Heart right ventricle (tissue), 16 donors: ENCODE measurements around the gene CC2D1B. TPM values are rescaled to one million over a fixed set of nuclear protein-coding genes. Genes with fewer than 3 reads are reported as not detected.

Experiments used
- ATAC-seq, 8 donors: fragments of 200-7000 bp; cut with Tn5 transposase; one replicate each; pipeline ENCODE4 v1.9.1; 2020; ENCODE audit warnings: mild to moderate bottlenecking in 8 of 8, moderate library complexity in 8 of 8, moderate number of reproducible peaks in 1 of 8
- DNase-seq, 2 donors: peaks; one replicate each; pipeline ENCODE4 v3.0.0-alpha.2; 2020
- H3K27ac ChIP-seq, 10 donors: fragments of 200-600 bp; sonication (generic) in 2 of 10; one replicate each; pipeline versions ENCODE4 v1.5.0 to v1.8.0; 2020 to 2022; ENCODE audit warnings: mild to moderate bottlenecking in 3 of 10
- H3K27me3 ChIP-seq, 7 donors: fragments of 200-600 bp; one replicate each; pipeline ENCODE4 v1.8.0; 2021 to 2022; ENCODE audit warnings: mild to moderate bottlenecking in 2 of 7
- H3K36me3 ChIP-seq, 9 donors: fragments of 200-600 bp; sonication (generic) in 1 of 9; one replicate each; pipeline versions ENCODE4 v1.5.0 to v1.8.0; 2020 to 2022; ENCODE audit warnings: mild to moderate bottlenecking in 2 of 9
- H3K4me1 ChIP-seq, 9 donors: fragments of 200-600 bp; sonication (generic) in 1 of 9; one replicate each; pipeline versions ENCODE4 v1.5.0 to v1.8.0; 2020 to 2022; ENCODE audit warnings: mild to moderate bottlenecking in 4 of 9
- H3K4me3 ChIP-seq, 10 donors: fragments of 200-600 bp; sonication (generic) in 2 of 10; one replicate each; pipeline versions ENCODE4 v1.5.0 to v1.8.0; 2020 to 2022; ENCODE audit warnings: mild to moderate bottlenecking in 7 of 10, moderate library complexity in 2 of 10
- H3K9me3 ChIP-seq, 11 donors: fragments of 200-600 bp in 10 of 11; sonication (generic) in 2 of 11; one replicate each; pipeline versions ENCODE4 v1.5.0 to v1.8.0; 2013 to 2022; ENCODE audit warnings: mild to moderate bottlenecking in 2 of 11, control low read depth in 1 of 11, moderate library complexity in 1 of 11
- WGBS, 2 donors: extraction: QIAGEN DNeasy Blood & Tissue Kit; methylation state at CpG; one replicate each; pipeline ENCODE4 v1.1.7; 2013; ENCODE audit warnings: inconsistent platforms in 1 of 2; 5-methylcytosine and 5-hydroxymethylcytosine counted together
- intact Hi-C, 10 donors: fragments of 100-400 bp; cut with DNase I; formaldehyde crosslinking; loops; one replicate each; pipeline versions ENCODE4 v1.11.1 to v1.14.2; 2022
- polyA plus RNA-seq, 2 donors: library from polyadenylated mRNA; stranded (reverse); fragments of 200-250 nt; gene quantifications; one replicate each; pipeline ENCODE4 v1.2.3, GENCODE V29; 2013
- total RNA-seq, 10 donors: library from RNA; stranded (reverse); fragmentation: NEBNext Ultra II Directional in 3 of 10; extraction: Animal tissue kit (Norgen Biotek cat#: 25700) in 3 of 10; gene quantifications; one replicate each; pipeline versions ENCODE4 v1.2.1 to v1.2.4, GENCODE V29; 2021 to 2023
- TF ChIP-seq, protein P1 (sequence below), 9 donors: fragments of 200-600 bp; sonication (generic) in 2 of 9; IDR thresholded peaks; one replicate each; pipeline versions ENCODE4 v1.5.0 to v1.8.0; 2021 to 2022; ENCODE audit warnings: antibody characterized with exemption in 9 of 9, mild to moderate bottlenecking in 5 of 9, moderate library complexity in 1 of 9
- donor health status: Arrhythmogenic right ventricular cardiomyopathy.
- donor health status: ischemic (EF 13 %, LVEDD 7.1; RV severe dilation, severe dysfunction).
- donor health status: healthy with polysubstance abuse.
- donor health status: DM: no; HTN: yes; CAD: no.
- donor health status: DM: no; HTN: no; CAD: no.
- donor health status: ischemic (EF 25% LVEDD 6.9; RV normal size, moderate dysfunction).
- donor health status: ischemic (EF 25% LVEDD 5.7; RV mildly dilated, moderate dysfunction).
- donor health status: healthy.
- donor health status: DM: yes; HTN: yes; CAD: no.
- donor health status: Ischemic cardiomyopathy.
- donor health status: ischemic (EF 35%, LVEDD 5.7; RV mildly dilated, moderate dysfunction).
- donor health status: nonischemic (EF 11% LVEDD 7.7; RV severe dilation, severe dysfunction).
- donor health status: DM: yes; HTN: yes; CAD: no.
- donor health status: PGD.
- donor health status: ischemic (EF 29% LVEDD 5.4; RV normal size, mild dysfunction).
- donor health status: nonischemic (EF 23%, LVEDD 6.1; RV moderate dilation, normal function).

CC2D1B gene
- total and polyA plus RNA-seq, 12 donors, result 14.4 to 19.9 (median 17.2) TPM

DNA sequence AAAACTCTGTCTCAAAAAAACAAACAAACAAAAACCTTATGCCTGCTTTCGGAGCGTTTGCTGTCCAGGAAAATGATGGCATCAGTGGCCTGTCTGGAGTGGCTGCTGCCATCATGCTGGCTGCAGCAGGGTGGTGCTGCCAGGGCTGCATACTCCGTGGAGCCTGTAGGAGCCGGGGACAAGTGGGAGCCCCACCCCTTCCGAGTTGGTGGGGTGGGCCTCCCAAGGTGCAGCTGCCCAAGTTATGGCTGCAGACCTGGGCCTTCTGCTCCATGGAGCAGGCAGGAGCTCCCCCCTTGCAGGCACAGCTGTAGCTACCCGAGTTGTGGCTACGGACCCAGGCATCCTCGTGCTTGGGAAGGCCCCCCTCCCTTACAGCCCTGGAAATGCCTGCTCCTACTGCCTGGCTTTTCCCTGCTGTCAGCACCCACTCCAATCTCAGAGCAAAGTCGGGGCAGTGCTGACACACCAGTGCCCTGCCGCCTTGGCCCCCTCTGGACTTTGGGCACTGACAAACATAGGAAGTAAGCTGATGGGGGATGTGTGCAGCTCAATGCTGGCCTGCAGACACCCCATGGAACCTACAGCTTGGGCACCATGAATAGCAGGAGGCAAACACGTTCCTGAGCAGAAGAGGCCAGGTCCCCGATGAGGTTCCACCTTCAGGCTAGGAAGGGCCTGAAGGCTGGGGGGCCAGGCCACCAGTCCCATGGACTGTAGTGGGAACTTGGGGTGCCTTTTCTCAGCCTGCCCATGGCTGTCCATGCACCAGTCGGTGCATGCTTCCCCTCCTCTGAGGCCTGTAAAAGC lies 60.4 kb downstream of the CC2D1B start:
- ATAC-seq (peak; percentile 52 to 96 (median 83)), DNase-seq (peak; percentile 23 to 34)
- intact Hi-C loops, result no loop called here
- Histone ChIP-seq H3K4me3 (no peak overlapping the region), H3K27ac (peak overlapping the region in 3 of 10 donors; percentile 27 to 55 (median 40)), H3K36me3 (peaks cover 0 to 74% (median 4%) of the 10 kb centered on the region in 9 donors), H3K27me3 (no peaks in the 10 kb centered on the region), H3K9me3 (no peaks in the 10 kb centered on the region), H3K4me1 (peaks cover 0 to 12% (median 4%) of the 10 kb centered on the region in 9 donors)
- WGBS, 2 donors, result 51 to 70% methylated on average over 13 of the region's 13 CpGs
- TF ChIP-seq, protein P1, sequence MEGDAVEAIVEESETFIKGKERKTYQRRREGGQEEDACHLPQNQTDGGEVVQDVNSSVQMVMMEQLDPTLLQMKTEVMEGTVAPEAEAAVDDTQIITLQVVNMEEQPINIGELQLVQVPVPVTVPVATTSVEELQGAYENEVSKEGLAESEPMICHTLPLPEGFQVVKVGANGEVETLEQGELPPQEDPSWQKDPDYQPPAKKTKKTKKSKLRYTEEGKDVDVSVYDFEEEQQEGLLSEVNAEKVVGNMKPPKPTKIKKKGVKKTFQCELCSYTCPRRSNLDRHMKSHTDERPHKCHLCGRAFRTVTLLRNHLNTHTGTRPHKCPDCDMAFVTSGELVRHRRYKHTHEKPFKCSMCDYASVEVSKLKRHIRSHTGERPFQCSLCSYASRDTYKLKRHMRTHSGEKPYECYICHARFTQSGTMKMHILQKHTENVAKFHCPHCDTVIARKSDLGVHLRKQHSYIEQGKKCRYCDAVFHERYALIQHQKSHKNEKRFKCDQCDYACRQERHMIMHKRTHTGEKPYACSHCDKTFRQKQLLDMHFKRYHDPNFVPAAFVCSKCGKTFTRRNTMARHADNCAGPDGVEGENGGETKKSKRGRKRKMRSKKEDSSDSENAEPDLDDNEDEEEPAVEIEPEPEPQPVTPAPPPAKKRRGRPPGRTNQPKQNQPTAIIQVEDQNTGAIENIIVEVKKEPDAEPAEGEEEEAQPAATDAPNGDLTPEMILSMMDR (IDR thresholded peaks at IDR 0.05), result no peak

Other genes starting within 250 kb of the CC2D1B start
- 10 to 100 TPM; 13.5 to 22.2 (median 15.8) TPM for gene ZFYVE9, start 224.1 kb downstream of the CC2D1B start, total RNA-seq
- gene ZFYVE9, start 224.1 kb downstream of the CC2D1B start, polyA plus RNA-seq, result 1 to 10 TPM; 2.6 to 5.2 TPM
- gene ORC1, start 38.2 kb upstream of the CC2D1B start, total RNA-seq, result under 1 TPM in 8 of 10 donors, not detected in 2; 0.08 to 0.90 (median 0.20) TPM
- gene ORC1, start 38.2 kb upstream of the CC2D1B start, polyA plus RNA-seq, result under 1 TPM in 1 of 2 donors, not detected in 1; 0.28 TPM
- 10 to 100 TPM; 16.7 to 20.8 (median 18.8) TPM for gene PRPF38A, start 38.4 kb upstream of the CC2D1B start, total RNA-seq
- 10 to 100 TPM in 1 of 2 donors, 1 to 10 TPM in 1; 6.4 to 13.8 TPM for gene PRPF38A, start 38.4 kb upstream of the CC2D1B start, polyA plus RNA-seq
- 10 to 100 TPM; 25.5 to 40.6 (median 32.5) TPM for gene TUT4, start 186.9 kb upstream of the CC2D1B start, total RNA-seq
- 10 to 100 TPM; 16.9 to 26.6 TPM for gene TUT4, start 186.9 kb upstream of the CC2D1B start, polyA plus RNA-seq
- gene GPX7, start 236.2 kb upstream of the CC2D1B start, total RNA-seq, result 10 to 100 TPM in 1 of 10 donors, 1 to 10 TPM in 9; 3.3 to 14.6 (median 6.5) TPM
- 10 to 100 TPM in 1 of 2 donors, 1 to 10 TPM in 1; 7.5 to 22.9 TPM for gene GPX7, start 236.2 kb upstream of the CC2D1B start, polyA plus RNA-seq